H1 (cell line): ENCODE measurements around the gene MMP25. TPM values are rescaled to one million over a fixed set of nuclear protein-coding genes. Genes with fewer than 3 reads are reported as not detected.

Source experiments
- CTCF ChIA-PET: fragments of 300-600 bp; sonication (Branson Sonifier 250); formaldehyde crosslinking; loops from one replicate; lab custom pipeline; 2021; ENCODE audit not compliant: partially characterized antibody; lab: Charles Lee
- POLR2A ChIA-PET: fragments of 300-600 bp; sonication (Branson Sonifier 250); formaldehyde crosslinking; loops from one replicate; lab custom pipeline; 2021; ENCODE audit warnings: inconsistent platforms; ENCODE audit not compliant: partially characterized antibody; lab: Charles Lee
- DNase-seq, 2 experiments: peaks; one replicate each; pipeline versions ENCODE4 v3.0.0 to v3.0.0-alpha.2; 2010 to 2022; ENCODE audit warnings: low spot score in 2 of 2, low read depth in 1 of 2, mixed read lengths in 1 of 2
- FAIRE-seq: peaks from 2 replicates; lab custom pipeline; 2011; peaks lifted over from hg19 to GRCh38; lab: Jason Lieb, UNC
- H2AFZ ChIP-seq: 2 replicates; pipeline ENCODE4 v1.8.1; 2012; ENCODE audit warnings: low read length, inconsistent platforms
- H2AK5ac ChIP-seq: 2 replicates; pipeline ENCODE4 v1.6.1; 2013; ENCODE audit warnings: low read depth, low read length
- H2BK120ac ChIP-seq: replicated peaks from 2 replicates; pipeline ENCODE3; 2013; ENCODE audit warnings: low read depth, low read length, inconsistent platforms
- H2BK12ac ChIP-seq: 2 replicates; pipeline ENCODE4 v1.6.1; 2013; ENCODE audit warnings: low read depth, low read length
- H2BK15ac ChIP-seq: 2 replicates; pipeline ENCODE4 v1.6.1; 2013; ENCODE audit warnings: low read length
- H2BK20ac ChIP-seq: 2 replicates; pipeline ENCODE4 v1.6.1; 2013; ENCODE audit warnings: low read length
- H2BK5ac ChIP-seq: 2 replicates; pipeline ENCODE4 v1.6.1; 2013; ENCODE audit warnings: low read depth, low read length
- H3K14ac ChIP-seq: 2 replicates; pipeline ENCODE4 v1.6.1; 2013; ENCODE audit warnings: inconsistent platforms; ENCODE audit not compliant: insufficient read length
- H3K18ac ChIP-seq: 2 replicates; pipeline ENCODE4 v1.6.1; 2013; ENCODE audit warnings: low read length; ENCODE audit errors: extremely low read depth
- H3K23ac ChIP-seq: 2 replicates; pipeline ENCODE4 v1.6.1; 2013; ENCODE audit warnings: inconsistent platforms; ENCODE audit not compliant: insufficient read length
- H3K23me2 ChIP-seq: 2 replicates; pipeline ENCODE4 v1.6.1; 2013; ENCODE audit warnings: low read depth, low read length
- H3K27ac ChIP-seq: 2 replicates; pipeline ENCODE4 v1.6.1; 2011; ENCODE audit warnings: low read depth, low read length, inconsistent platforms
- H3K27me3 ChIP-seq, 4 experiments: replicated peaks in 1 of 4; 1 replicate in 1 of 4; 2 replicates in 3 of 4; pipeline versions ENCODE4 v1.6.1 to v1.8.1; 2011 to 2013; ENCODE audit warnings: low read length in 3 of 4, mild to moderate bottlenecking in 3 of 4, inconsistent platforms in 2 of 4, mixed read lengths in 2 of 4, moderate library complexity in 1 of 4; ENCODE audit not compliant: control insufficient read depth in 3 of 4, insufficient read depth in 3 of 4; ENCODE audit errors: extremely low read depth in 1 of 4
- H3K36me3 ChIP-seq, 4 experiments: 2 replicates each; pipeline versions ENCODE4 v1.6.1 to v1.8.1; 2011 to 2013; ENCODE audit warnings: mild to moderate bottlenecking in 4 of 4, low read length in 3 of 4, moderate library complexity in 2 of 4, control low read depth in 1 of 4, inconsistent platforms in 1 of 4; ENCODE audit not compliant: insufficient read depth in 4 of 4, control insufficient read depth in 2 of 4
- H3K4ac ChIP-seq: replicated peaks from 2 replicates; pipeline ENCODE3; 2013; ENCODE audit warnings: low read length, low read depth, mixed read lengths, inconsistent platforms; ENCODE audit not compliant: insufficient read length
- H3K4me1 ChIP-seq, 4 experiments: replicated peaks in 1 of 4; 1 replicate in 1 of 4; 2 replicates in 3 of 4; pipeline versions ENCODE4 v1.6.1 to v1.8.1; 2011 to 2013; ENCODE audit warnings: low read length in 3 of 4, inconsistent platforms in 2 of 4, mixed read lengths in 1 of 4; ENCODE audit not compliant: insufficient read depth in 4 of 4, control insufficient read depth in 3 of 4
- H3K4me2 ChIP-seq, 2 experiments: 2 replicates each; pipeline versions ENCODE4 v1.6.1 to v1.8.1; 2011 to 2013; ENCODE audit warnings: low read depth in 2 of 2, low read length in 2 of 2, control low read depth in 1 of 2, inconsistent platforms in 1 of 2, mild to moderate bottlenecking in 1 of 2; ENCODE audit not compliant: insufficient read depth in 1 of 2
- H3K4me3 ChIP-seq, 4 experiments: fragments of 200-600, 300-600 bp in 1 of 4; sonication (generic), shearing (Covaris generic), sonication (Bioruptor Twin) in 1 of 4; 2 replicates each; pipeline versions ENCODE4 v1.5.1 to v1.8.1; 2011 to 2016; ENCODE audit warnings: low read length in 4 of 4, low read depth in 3 of 4, control low read depth in 2 of 4, inconsistent platforms in 2 of 4, mild to moderate bottlenecking in 2 of 4, mixed read lengths in 1 of 4, moderate library complexity in 1 of 4; ENCODE audit not compliant: insufficient read depth in 2 of 4; ENCODE audit errors: extremely low read depth in 1 of 4
- H3K56ac ChIP-seq: replicated peaks from 2 replicates; pipeline ENCODE3; 2013; ENCODE audit warnings: low read depth, mild to moderate bottlenecking, mixed read lengths, low read length, inconsistent platforms; ENCODE audit not compliant: insufficient read length
- H3K79me1 ChIP-seq: 2 replicates; pipeline ENCODE4 v1.6.1; 2013; ENCODE audit warnings: low read depth, low read length, control low read depth
- H3K79me2 ChIP-seq, 2 experiments: 2 replicates each; pipeline versions ENCODE4 v1.6.1 to v1.8.1; 2012 to 2013; ENCODE audit warnings: low read length in 2 of 2, mild to moderate bottlenecking in 2 of 2, inconsistent platforms in 1 of 2; ENCODE audit not compliant: insufficient read depth in 2 of 2, control insufficient read depth in 1 of 2
- H3K9ac ChIP-seq, 4 experiments: replicated peaks in 1 of 4; 1 replicate in 1 of 4; 2 replicates in 3 of 4; pipeline versions ENCODE4 v1.6.1 to v1.8.1; 2011 to 2013; ENCODE audit warnings: low read depth in 3 of 4, low read length in 3 of 4, control low read depth in 2 of 4, mild to moderate bottlenecking in 2 of 4, moderate library complexity in 2 of 4, inconsistent platforms in 1 of 4; ENCODE audit errors: extremely low read depth in 1 of 4
- H3K9me3 ChIP-seq, 2 experiments: 2 replicates each; pipeline versions ENCODE4 v1.6.1 to v1.8.1; 2012 to 2013; ENCODE audit warnings: mild to moderate bottlenecking in 2 of 2, moderate library complexity in 2 of 2, control low read depth in 1 of 2, inconsistent platforms in 1 of 2, low read depth in 1 of 2, low read length in 1 of 2, mixed read lengths in 1 of 2; ENCODE audit not compliant: insufficient read depth in 2 of 2
- H4K20me1 ChIP-seq, 2 experiments: replicated peaks in 1 of 2; 2 replicates each; pipeline versions ENCODE3 to v1.8.1; 2011 to 2013; ENCODE audit warnings: inconsistent platforms in 2 of 2, low read length in 2 of 2, mild to moderate bottlenecking in 1 of 2; ENCODE audit not compliant: insufficient read depth in 2 of 2, control insufficient read depth in 1 of 2
- H4K5ac ChIP-seq: 2 replicates; pipeline ENCODE4 v1.6.1; 2013; ENCODE audit warnings: low read length, low read depth, mixed read lengths, inconsistent platforms; ENCODE audit not compliant: insufficient read length
- H4K8ac ChIP-seq: 2 replicates; pipeline ENCODE4 v1.8.0; 2013; ENCODE audit warnings: mild to moderate bottlenecking, moderate library complexity, low read length, inconsistent platforms; ENCODE audit not compliant: insufficient read depth; ENCODE audit errors: extremely low read depth
- H4K91ac ChIP-seq: replicated peaks from 2 replicates; pipeline ENCODE3; 2013; ENCODE audit warnings: low read length, mixed read lengths, inconsistent platforms; ENCODE audit not compliant: insufficient read length
- ASH2L ChIP-seq: fragments of 200-600, 300-600 bp; sonication (generic); IDR thresholded peaks from one replicate; pipeline ENCODE4 v1.7.1; 2017; ENCODE audit warnings: low read length
- CREB1 ChIP-seq: IDR thresholded peaks from 2 replicates; pipeline ENCODE4 v1.6.1; 2012; ENCODE audit warnings: inconsistent platforms
- CTCF ChIP-seq, 3 experiments: IDR thresholded peaks; 1 replicate in 2 of 3; 2 replicates in 1 of 3; pipeline versions ENCODE4 v1.5.1 to v1.6.1; 2011; ENCODE audit warnings: low read length in 3 of 3, mild to moderate bottlenecking in 3 of 3, inconsistent platforms in 2 of 3, low read depth in 1 of 3, moderate library complexity in 1 of 3; ENCODE audit not compliant: insufficient read depth in 1 of 3; ENCODE audit errors: control extremely low read depth in 1 of 3
- EZH2 ChIP-seq: fragments of 200-600 bp; sonication (generic); IDR thresholded peaks from 2 replicates; pipeline ENCODE4 v1.7.1; 2012; ENCODE audit warnings: low read depth, mild to moderate bottlenecking, moderate library complexity, low read length, inconsistent platforms; ENCODE audit not compliant: severe bottlenecking
- JUN ChIP-seq: IDR thresholded peaks from 2 replicates; pipeline ENCODE4 v1.6.1; 2011; ENCODE audit warnings: low read depth, mild to moderate bottlenecking, improper control_type of control experiment, low read length
- MAFK ChIP-seq: IDR thresholded peaks from 2 replicates; pipeline ENCODE4 v1.6.1; 2012; ENCODE audit warnings: low read depth, mild to moderate bottlenecking, improper control_type of control experiment, low read length
- SRF ChIP-seq: IDR thresholded peaks from 2 replicates; pipeline ENCODE4 v1.6.1; 2011; ENCODE audit warnings: mild to moderate bottlenecking, low read depth, low read length, moderate library complexity
- YY1 ChIP-seq: IDR thresholded peaks from 2 replicates; pipeline ENCODE4 v1.6.1; 2011; ENCODE audit warnings: low read depth, mild to moderate bottlenecking, low read length
- WGBS, 2 experiments: shearing (Covaris generic) in 1 of 2; methylation state at CpG; one replicate each; pipeline versions ENCODE4 v1.1.6 to v1.1.7; 2013 to 2015; ENCODE audit warnings: low lambda C conversion rate in 2 of 2, mixed read lengths in 2 of 2, inconsistent platforms in 1 of 2, low coverage in 1 of 2, missing lambda C conversion rate in 1 of 2; ENCODE audit not compliant: insufficient replicate concordance in 2 of 2, insufficient coverage in 1 of 2, insufficient read length in 1 of 2; ENCODE audit errors: extremely low coverage in 1 of 2, missing lambda C conversion rate in 1 of 2; 5-methylcytosine and 5-hydroxymethylcytosine counted together
- polyA plus RNA-seq, 7 experiments: library from polyadenylated mRNA; depleted of rRNA in 3 of 7; stranded (reverse) in 5 of 7; unstranded in 2 of 7; fragments of >200 nt in 5 of 7; fragments of 200-250 nt in 2 of 7; gene quantifications; 1 replicate in 5 of 7; 2 replicates in 1 of 7; 4 replicates in 1 of 7; pipeline versions ENCODE4 v1.2.1 to v1.2.3, GENCODE V29; 2011 to 2013; ENCODE audit warnings: missing spikeins in 2 of 7, mixed read lengths in 2 of 7
- total RNA-seq: library from RNA; stranded (reverse); fragmentation: NEBNext Ultra II Directional; extraction: Animal tissue kit (Norgen Biotek cat#: 25700); gene quantifications from 2 replicates; pipeline ENCODE4 v1.2.1, GENCODE V29; 2021

Gene MMP25
- total and polyA plus RNA-seq, 2 of the 8 experiments (the other 6 are each of a cell fraction or from before 2014, with no cell fraction given) = 7.7 to 26.7 TPM

- H2BK20ac ChIP-seq = no peak overlapping the region
- H3K14ac ChIP-seq = no peak overlapping the region
- no peak for FAIRE-seq
- no peak overlapping the region for H3K4ac ChIP-seq
- no peak overlapping the region for H3K23ac ChIP-seq
- no peaks in the 10 kb centered on the region; a peak in 1 of 8 replicates for H3K36me3 ChIP-seq
- H2BK5ac ChIP-seq = peak overlapping the region; percentile 71; the same call in 1 of the 2 replicates
- H3K79me2 ChIP-seq = no peaks in the 10 kb centered on the region
- H4K5ac ChIP-seq = peak overlapping the region; percentile 89
- peaks cover 6% of the 10 kb centered on the region; the same call in 1 of the 2 replicates for H3K23me2 ChIP-seq
- H3K27ac ChIP-seq = no peak overlapping the region
- 21% methylated on average over 24 of the region's 77 CpGs; no CpG with 5 or more reads in 1 of the 2 experiments for WGBS, 2 experiments
- no peaks in the 10 kb centered on the region for H3K9me3 ChIP-seq
- peak overlapping the region; percentile 39 to 86 (median 67) for H3K4me3 ChIP-seq
- peak overlapping the region; percentile 49 to 85 for H3K4me2 ChIP-seq
- H2AK5ac ChIP-seq = no peak overlapping the region
- no peak overlapping the region for H4K91ac ChIP-seq
- POLR2A ChIA-PET = interaction anchor here (0.8 to 12.7 kb wide), 28 partner anchors 8 to 125 kb away, joined by 3 to 140 read pairs (median 5); partner anchors contain the start of genes CLDN6, CLDN9, HCFC1R1 and MMP25
- no peak overlapping the region for H2BK15ac ChIP-seq
- H2AFZ ChIP-seq = no peak overlapping the region
- H3K56ac ChIP-seq = no peak overlapping the region
- H2BK12ac ChIP-seq = no peak overlapping the region
- no peak overlapping the region for H2BK120ac ChIP-seq
- CTCF ChIA-PET = interaction anchor here (0.6 to 8.3 kb wide), 38 partner anchors 9 to 1090 kb away, joined by 3 to 88 read pairs (median 6); partner anchors contain the start of genes MMP25, ZNF205 and ZSCAN10
- peak overlapping the region in 1 of 4 experiments; percentile 58; a peak in 1 of 7 replicates for H3K9ac ChIP-seq
- no peaks in the 10 kb centered on the region for H3K79me1 ChIP-seq
- peaks cover 5 to 17% (median 6%) of the 10 kb centered on the region in 4 experiments; a peak in 6 of 7 replicates for H3K4me1 ChIP-seq
- H3K18ac ChIP-seq = peak overlapping the region; percentile 48; the same call in 1 of the 2 replicates
- H4K20me1 ChIP-seq = peaks cover 7% of the 10 kb centered on the region in 2 experiments
- peak overlapping the region; percentile 4; the same call in 1 of the 2 replicates for H4K8ac ChIP-seq
- peak in 1 of 2 experiments; percentile 83 for DNase-seq
- no peaks in the 10 kb centered on the region; a peak in 1 of 7 replicates for H3K27me3 ChIP-seq
- TF ChIP-seq CREB1 (0 out of 2 replicates have a peak, but pooled peaks have one; percentile 44), MAFK (no peak), YY1 (no peak), EZH2 (no peak), SRF (no peak), CTCF (IDR thresholded peaks at IDR 0.05; ENCODE audit: control extremely low read depth in 1 of 3, insufficient read depth in 1 of 3, low read depth in 1 of 3, low read length in 3 of 3) (peak; percentile 5 to 65 (median 47)), JUN (no peak), ASH2L (no peak)
Observed at GRCh38 chr16:3058139-3059030, 12.0 kb downstream of the MMP25 start.
